OCI-LY7 (cell line): ENCODE measurements around the gene CEP120. TPM values are rescaled to one million over a fixed set of nuclear protein-coding genes. Genes with fewer than 3 reads are reported as not detected.
"Not testable (repeated sequence)": the region's sequence is repeated elsewhere in the genome, so short reads cannot be mapped to it uniquely, and the experiment has no call there.

Experiments used
- BruUV-seq: library from RNA; stranded (reverse); fragments of 400-500 nt; replicated peaks from 2 replicates; lab custom pipeline; 2021; lab: Mats Ljungman, UMichigan
- CTCF ChIA-PET: fragments of 300-600 bp; sonication (Branson Sonifier 250); formaldehyde crosslinking; loops from one replicate; lab custom pipeline; 2022; ENCODE audit warnings: antibody characterized with exemption; ENCODE audit not compliant: unreplicated experiment; lab: Charles Lee
- POLR2A ChIA-PET: fragments of 300-600 bp; sonication (Branson Sonifier 250); formaldehyde crosslinking; loops from one replicate; lab custom pipeline; 2022; ENCODE audit warnings: antibody characterized with exemption; lab: Charles Lee
- DNase-seq: peaks from one replicate; pipeline ENCODE4 v3.0.0-alpha.2; 2015; ENCODE audit warnings: low spot score
- H2AFZ ChIP-seq: fragments of 200-600 bp; sonication (generic), shearing (Covaris generic); 2 replicates; pipeline ENCODE4 v1.6.1; 2014; ENCODE audit warnings: mild to moderate bottlenecking, antibody characterized with exemption, low read length, moderate library complexity
- H3K27ac ChIP-seq: fragments of 200-600 bp; sonication (generic); 2 replicates; pipeline ENCODE4 v1.5.1; 2014; ENCODE audit warnings: mixed run types, low read depth, mild to moderate bottlenecking, moderate library complexity, low read length, inconsistent platforms; ENCODE audit not compliant: poor library complexity, severe bottlenecking
- H3K36me3 ChIP-seq: fragments of 200-600 bp; sonication (generic); 2 replicates; pipeline ENCODE4 v1.6.1; 2014; ENCODE audit warnings: mild to moderate bottlenecking, antibody characterized with exemption, low read length, moderate library complexity, mixed read lengths; ENCODE audit not compliant: insufficient read depth
- H3K4me1 ChIP-seq: fragments of 200-600 bp; sonication (generic); 2 replicates; pipeline ENCODE4 v1.5.1; 2014; ENCODE audit warnings: mild to moderate bottlenecking, low read length; ENCODE audit not compliant: insufficient read depth, poor library complexity, severe bottlenecking
- H3K4me2 ChIP-seq: fragments of 200-600 bp; sonication (generic); 2 replicates; pipeline ENCODE4 v1.6.1; 2014; ENCODE audit warnings: mild to moderate bottlenecking, low read length
- H3K4me3 ChIP-seq: fragments of 200-600 bp; sonication (generic); 2 replicates; pipeline ENCODE4 v1.5.1; 2014; ENCODE audit warnings: mild to moderate bottlenecking, low read depth, low read length; ENCODE audit not compliant: poor library complexity, severe bottlenecking
- H3K79me2 ChIP-seq: fragments of 200-600 bp; sonication (generic); 2 replicates; pipeline ENCODE4 v1.6.1; 2016; ENCODE audit warnings: low read depth, mild to moderate bottlenecking, low read length, moderate library complexity, mixed read lengths; ENCODE audit not compliant: insufficient read depth
- H3K9me2 ChIP-seq: fragments of 200-600 bp; sonication (generic); 2 replicates; pipeline ENCODE4 v1.6.1; 2016; ENCODE audit warnings: mild to moderate bottlenecking, low read length, mixed read lengths; ENCODE audit not compliant: insufficient read depth
- H3K9me3 ChIP-seq: fragments of 200-600 bp; sonication (generic); 2 replicates; pipeline ENCODE4 v1.6.1; 2014; ENCODE audit warnings: mild to moderate bottlenecking, mixed run types, low read length, mixed read lengths
- H4K20me1 ChIP-seq: fragments of 200-600 bp; sonication (generic); 2 replicates; pipeline ENCODE4 v1.6.1; 2014; ENCODE audit warnings: mild to moderate bottlenecking, antibody characterized with exemption, low read length, moderate library complexity, mixed read lengths; ENCODE audit not compliant: insufficient read depth
- CTCF ChIP-seq: fragments of 200-600 bp; sonication (generic); conservative IDR thresholded peaks from 2 replicates; pipeline ENCODE4 v1.5.1; 2014; ENCODE audit warnings: mild to moderate bottlenecking, antibody characterized with exemption, low read length, moderate library complexity, mixed read lengths
- EZH2phosphoT487 ChIP-seq: fragments of 200-600 bp; sonication (generic); IDR thresholded peaks from 2 replicates; pipeline ENCODE4 v1.6.1; 2018; ENCODE audit warnings: low read depth, borderline replicate concordance, mild to moderate bottlenecking, mixed run types, antibody characterized with exemption, low read length, moderate library complexity, mixed read lengths
- intact Hi-C: fragments of 100-400 bp; cut with micrococcal nuclease; formaldehyde crosslinking; loops from one replicate; pipeline ENCODE4 v1.10.0; 2022; ENCODE audit not compliant: unreplicated experiment
- total RNA-seq, 2 experiments: library from RNA; depleted of rRNA in 1 of 2; stranded (reverse); fragments of >200 nt in 1 of 2; shearing (Covaris generic) in 1 of 2; gene quantifications; 2 replicates each; pipeline ENCODE4 v1.2.3, GENCODE V29; 2014 to 2022

Gene CEP120
- total RNA-seq, 2 experiments from 2014 or later: 18.0 to 23.8 TPM

GRCh38 chr5:123414974-123415373 lies 8.2 kb downstream of the CEP120 start:
- DNase-seq: no peak
- BruUV-seq: no TSS peak
- H3K79me2 ChIP-seq: no peaks in the 10 kb centered on the region
- H2AFZ ChIP-seq: no peak overlapping the region
- peaks cover 76% of the 10 kb centered on the region for H3K36me3 ChIP-seq
- H4K20me1 ChIP-seq: no peaks in the 10 kb centered on the region
- CTCF ChIA-PET: no interaction called here
- H3K27ac ChIP-seq: no peak overlapping the region
- no peaks in the 10 kb centered on the region for H3K9me2 ChIP-seq
- POLR2A ChIA-PET: no interaction called here
- TF ChIP-seq CTCF (no peak), EZH2phosphoT487 (no peak)
- H3K4me2 ChIP-seq: no peak overlapping the region
- H3K4me1 ChIP-seq: no peaks in the 10 kb centered on the region
- intact Hi-C loops: no loop called here
- no peak overlapping the region for H3K4me3 ChIP-seq
- no peaks in the 10 kb centered on the region for H3K9me3 ChIP-seq

GRCh38 chr5:123412206-123412605 lies 11.0 kb downstream of the CEP120 start:
- DNase-seq: no peak

GRCh38 chr5:123401999-123402398 lies 21.2 kb downstream of the CEP120 start:
- H3K79me2 ChIP-seq, intact Hi-C loops, DNase-seq, H3K27ac ChIP-seq, H3K4me3 ChIP-seq, H2AFZ ChIP-seq, BruUV-seq, H3K4me2 ChIP-seq, H3K9me3 ChIP-seq, H3K9me2 ChIP-seq, H4K20me1 ChIP-seq, CTCF ChIA-PET: not testable (repeated sequence)
- Histone ChIP-seq H3K36me3 (peaks cover 44% of the 10 kb centered on the region), H3K4me1 (peaks cover 26% of the 10 kb centered on the region)
- POLR2A ChIA-PET: interaction anchor here (1.5 kb wide), 1 partner anchor 22 kb away, joined by 4 read pairs; no protein-coding TSS in a partner anchor

More at GRCh38 chr5:123412206-123412605, 11.0 kb downstream of the CEP120 start:
- intact Hi-C loops: no loop called here
- Histone ChIP-seq H4K20me1 (no peaks in the 10 kb centered on the region), H2AFZ (no peak overlapping the region), H3K4me1 (no peaks in the 10 kb centered on the region), H3K36me3 (peaks cover 83% of the 10 kb centered on the region), H3K4me3 (no peak overlapping the region), H3K9me3 (no peaks in the 10 kb centered on the region), H3K27ac (no peak overlapping the region), H3K79me2 (no peaks in the 10 kb centered on the region), H3K9me2 (no peaks in the 10 kb centered on the region), H3K4me2 (no peak overlapping the region)
- no TSS peak for BruUV-seq
- ChIA-PET POLR2A (interaction anchor here (1.0 to 1.2 kb wide), 2 partner anchors 10 to 11 kb away, joined by 3 to 4 read pairs; partner anchors contain the start of gene CEP120), CTCF (no interaction called here)
- TF ChIP-seq EZH2phosphoT487 (no peak), CTCF (no peak)
